ENCODE results near the gene APOBEC2. TPM values are rescaled to one million over a fixed set of nuclear protein-coding genes. Genes with fewer than 3 reads are reported as not detected.

APOBEC2 gene
- total RNA-seq (2012; rRNA removed) (not detected in 2 replicates), polyA plus RNA-seq (2012; rRNA removed) (not detected in 2 replicates), Bru-seq, nascent RNA (not detected), BruChase-seq, experiment 1, labeled RNA remaining after a 6-hour chase (not detected), BruChase-seq, experiment 2, labeled RNA remaining after a 2-hour chase (not detected)
- not detected in 2 replicates for polyA plus RNA-seq (2012; cell fraction: cytosol; rRNA removed)
- not detected in 2 replicates for polyA plus RNA-seq (2012; cell fraction: nucleus; rRNA removed; ENCODE audit: low replicate concordance)
- long read RNA-seq, result 0 reads

DNA sequence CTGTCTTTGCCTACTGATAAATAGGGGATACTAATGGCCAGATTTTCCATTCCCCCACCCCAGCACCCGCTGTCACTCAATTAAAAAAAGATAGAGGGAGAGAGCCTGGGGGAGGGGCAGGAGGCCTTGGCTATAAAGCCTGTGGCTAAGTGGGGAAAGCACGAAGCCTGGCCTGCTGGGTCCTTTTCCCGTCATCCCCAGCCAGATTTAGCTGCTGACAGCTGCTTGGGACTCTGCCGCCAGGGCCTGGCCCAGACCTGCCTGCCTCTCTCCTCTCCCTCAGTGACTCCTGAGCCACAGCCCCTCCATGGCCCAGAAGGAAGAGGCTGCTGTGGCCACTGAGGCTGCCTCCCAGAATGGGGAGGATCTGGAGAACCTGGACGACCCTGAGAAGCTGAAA lies at the start of gene APOBEC2:
Gene APOBEC2 (plus strand): TSS at position 162 of the 400 bp plus-strand sequence. CDS start 146 bp downstream, at position 308.
- H2AFZ ChIP-seq (replicated peaks; ENCODE audit: low read length, poor library complexity), result no peak within 1 kb of the TSS
- H2BK5ac ChIP-seq (ENCODE audit: low read depth, low read length, poor library complexity, severe bottlenecking), result no peak within 1 kb of the TSS
- CTCF ChIA-PET, result interaction anchor here (0.6 kb wide), 1 partner anchor 32 kb away, joined by 3 read pairs; no protein-coding TSS in a partner anchor
- H3K27ac ChIP-seq (ENCODE audit: insufficient read depth, low read length), result no peak within 1 kb of the TSS
- H3K9me3 ChIP-seq (ENCODE audit: control insufficient read depth, insufficient read depth, low read length), result no peaks in the 10 kb centered on the region
- dilution Hi-C loops (cut with HindIII; ENCODE audit: low sequenced_read_pairs, unreplicated experiment), result no loop called here
- no peak within 1 kb of the TSS for H2AK5ac ChIP-seq (ENCODE audit: low read depth, low read length)
- H4K91ac ChIP-seq (ENCODE audit: insufficient read depth, low read depth, low read length), result no peak within 1 kb of the TSS
- H3K36me3 ChIP-seq (ENCODE audit: control insufficient read depth, insufficient read depth, low read length), result no peaks in the 10 kb centered on the region
- H3K23ac ChIP-seq (ENCODE audit: low read depth, low read length), result no peak within 1 kb of the TSS
- TF ChIP-seq MAFK (IDR thresholded peaks at IDR 0.05; ENCODE audit: low read depth, low read length), result no peak
- TF ChIP-seq, protein P1, sequence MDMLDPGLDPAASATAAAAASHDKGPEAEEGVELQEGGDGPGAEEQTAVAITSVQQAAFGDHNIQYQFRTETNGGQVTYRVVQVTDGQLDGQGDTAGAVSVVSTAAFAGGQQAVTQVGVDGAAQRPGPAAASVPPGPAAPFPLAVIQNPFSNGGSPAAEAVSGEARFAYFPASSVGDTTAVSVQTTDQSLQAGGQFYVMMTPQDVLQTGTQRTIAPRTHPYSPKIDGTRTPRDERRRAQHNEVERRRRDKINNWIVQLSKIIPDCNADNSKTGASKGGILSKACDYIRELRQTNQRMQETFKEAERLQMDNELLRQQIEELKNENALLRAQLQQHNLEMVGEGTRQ (IDR thresholded peaks at IDR 0.05; ENCODE audit: low read depth, low read length), result no peak
- TF ChIP-seq POLR2A (IDR thresholded peaks at IDR 0.05; ENCODE audit: low read depth, low read length), result no peak
- TF ChIP-seq MXI1 (IDR thresholded peaks at IDR 0.05; ENCODE audit: borderline replicate concordance, low read depth, low read length), result no peak
- no peaks in the 10 kb centered on the region for H4K20me1 ChIP-seq (ENCODE audit: insufficient read depth, low read length)
- POLR2A ChIA-PET (ENCODE audit: unreplicated experiment), result no interaction called here
- ATAC-seq (ENCODE audit: low read depth) (no peak), DNase-seq (no peak)
- no peak within 1 kb of the TSS for H2BK120ac ChIP-seq (ENCODE audit: low read depth, low read length)
- H3K27me3 ChIP-seq (ENCODE audit: control insufficient read depth, insufficient read depth, low read length), result peaks cover 4% of the 10 kb centered on the region; the same call in 1 of the 2 replicates
- H3K4me1 ChIP-seq (ENCODE audit: control insufficient read depth, insufficient read depth, low read length), result peaks cover 5% of the 10 kb centered on the region; the same call in 1 of the 2 replicates
- in situ Hi-C loops (cut with MboI; ENCODE audit: low sequenced_read_pairs), result no loop called here
- H3K9ac ChIP-seq (ENCODE audit: low read depth, low read length), result no peak within 1 kb of the TSS
- no peak within 1 kb of the TSS for H3K4me2 ChIP-seq (ENCODE audit: low read depth, low read length)
- H2BK15ac ChIP-seq (ENCODE audit: low read depth, low read length), result no peak within 1 kb of the TSS
- H3K56ac ChIP-seq (ENCODE audit: extremely low read depth, insufficient read depth, low read length), result no peak within 1 kb of the TSS
- H3K4ac ChIP-seq (ENCODE audit: low read depth, low read length), result no peak within 1 kb of the TSS
- no peak within 1 kb of the TSS for H3K14ac ChIP-seq (replicated peaks; ENCODE audit: low read depth, low read length)
- 0 out of 2 replicates have a peak, but pooled peaks cover 4% of the 10 kb centered on the region for H3K9me1 ChIP-seq (ENCODE audit: insufficient read depth, low read length)
- no peak within 1 kb of the TSS for H4K8ac ChIP-seq (ENCODE audit: low read depth in 2 of 2, low read length in 2 of 2)
- intact Hi-C loops (cut with micrococcal nuclease), result no loop called here
- H3K18ac ChIP-seq (ENCODE audit: low read depth, low read length), result no peak within 1 kb of the TSS
- H2AK9ac ChIP-seq (replicated peaks; ENCODE audit: low read depth, low read length, poor library complexity), result no peak within 1 kb of the TSS
- H3K79me1 ChIP-seq (ENCODE audit: low read depth in 1 of 2, low read length in 2 of 2), result no peaks in the 10 kb centered on the region
- BruUV-seq (replicated peaks), result no TSS peak
- no peak within 1 kb of the TSS for H2BK20ac ChIP-seq (ENCODE audit: low read depth, low read length)
- WGBS, 2 experiments (ENCODE audit: extremely low coverage in 2 of 2, insufficient read length in 1 of 2), result no CpG with 5 or more reads among the region's 5 CpGs
- no peak within 1 kb of the TSS for H4K5ac ChIP-seq (ENCODE audit: low read depth, low read length)
- H3K4me3 ChIP-seq (ENCODE audit: insufficient read depth, low read depth, low read length), result no peak within 1 kb of the TSS
